Esophagus (tissue), 2 donors: Measurements from ENCODE around the gene SLC22A12. TPM values are rescaled to one million over a fixed set of nuclear protein-coding genes. Genes with fewer than 3 reads are reported as not detected.

Source experiments
- H3K27ac ChIP-seq, 2 donors: one replicate each; pipeline ENCODE4 v1.5.1; 2013; ENCODE audit warnings: low read depth in 2 of 2, mild to moderate bottlenecking in 2 of 2, inconsistent platforms in 1 of 2, low read length in 1 of 2, moderate library complexity in 1 of 2
- H3K27me3 ChIP-seq, 2 donors: one replicate each; pipeline ENCODE4 v1.6.1; 2013; ENCODE audit warnings: low read length in 2 of 2, control low read depth in 1 of 2, mild to moderate bottlenecking in 1 of 2; ENCODE audit not compliant: insufficient read depth in 2 of 2, control insufficient read depth in 1 of 2
- H3K36me3 ChIP-seq, 2 donors: one replicate each; pipeline ENCODE4 v1.6.1; 2013; ENCODE audit warnings: low read length in 1 of 2; ENCODE audit not compliant: control insufficient read depth in 2 of 2, insufficient read depth in 2 of 2
- H3K4me1 ChIP-seq, 2 donors: one replicate each; pipeline ENCODE4 v1.6.1; 2013; ENCODE audit warnings: low read length in 1 of 2; ENCODE audit not compliant: control insufficient read depth in 2 of 2, insufficient read depth in 2 of 2
- H3K4me3 ChIP-seq, 2 donors: one replicate each; pipeline ENCODE4 v1.5.1; 2013; ENCODE audit warnings: low read length in 2 of 2, mild to moderate bottlenecking in 2 of 2, low read depth in 1 of 2, moderate library complexity in 1 of 2
- H3K9me3 ChIP-seq, 2 donors: one replicate each; pipeline ENCODE4 v1.6.1; 2013; ENCODE audit warnings: mild to moderate bottlenecking in 2 of 2, low read depth in 1 of 2, low read length in 1 of 2, moderate library complexity in 1 of 2; ENCODE audit not compliant: control insufficient read depth in 2 of 2, insufficient read depth in 1 of 2
- WGBS, 2 donors: extraction: QIAGEN DNeasy Blood & Tissue Kit; methylation state at CpG; one replicate each; pipeline ENCODE4 v1.1.7; 2013; 5-methylcytosine and 5-hydroxymethylcytosine counted together
- polyA plus RNA-seq, 2 donors: library from polyadenylated mRNA; stranded (reverse); fragments of 200-250 nt; gene quantifications; one replicate each; pipeline ENCODE4 v1.2.3, GENCODE V29; 2013
- donor health status: healthy with polysubstance abuse.
- donor health status: Bipolar disorder and iron deficiency.

Gene SLC22A12
- polyA plus RNA-seq, 2 donors = not detected

DNA sequence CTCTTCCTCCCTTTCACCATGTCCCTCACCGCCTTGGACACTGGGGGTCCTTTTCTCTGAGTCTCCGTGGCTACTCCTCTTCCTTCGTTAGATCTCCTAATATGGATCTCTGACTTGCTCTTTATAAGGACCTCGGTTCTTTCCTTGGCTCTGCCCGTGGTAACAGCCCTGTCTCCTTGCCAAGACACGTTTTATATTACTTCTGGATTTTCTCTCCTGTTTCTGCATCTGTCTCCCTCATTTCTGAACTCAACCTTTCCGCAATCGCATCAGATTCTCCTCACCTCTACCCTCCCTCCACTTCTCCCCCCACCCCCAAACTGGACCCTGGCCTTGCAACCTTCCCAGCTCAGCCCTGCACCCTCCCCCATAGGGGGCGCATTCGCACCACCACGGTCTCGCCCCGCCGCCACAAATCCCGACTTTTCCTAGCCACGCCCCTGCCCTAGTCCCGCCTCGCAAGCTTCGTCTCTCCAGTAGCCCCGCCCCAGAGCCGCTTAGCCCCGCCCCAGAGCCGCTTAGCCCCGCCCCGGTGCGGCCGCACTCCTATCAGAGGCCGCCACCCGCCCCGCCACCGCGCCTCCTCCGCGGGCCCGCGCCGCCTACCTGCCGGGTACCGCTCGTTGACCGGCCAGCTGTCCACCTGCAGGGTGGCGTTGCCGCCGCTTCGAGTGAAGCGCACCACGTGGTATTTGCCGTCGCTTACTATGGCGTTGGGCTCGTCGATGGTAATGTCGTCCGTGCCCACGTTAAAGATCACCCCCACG is 39.0 kb downstream of the SLC22A12 start:
- 49 to 52% methylated on average over 56 of the region's 56 CpGs for WGBS, 2 donors

DNA sequence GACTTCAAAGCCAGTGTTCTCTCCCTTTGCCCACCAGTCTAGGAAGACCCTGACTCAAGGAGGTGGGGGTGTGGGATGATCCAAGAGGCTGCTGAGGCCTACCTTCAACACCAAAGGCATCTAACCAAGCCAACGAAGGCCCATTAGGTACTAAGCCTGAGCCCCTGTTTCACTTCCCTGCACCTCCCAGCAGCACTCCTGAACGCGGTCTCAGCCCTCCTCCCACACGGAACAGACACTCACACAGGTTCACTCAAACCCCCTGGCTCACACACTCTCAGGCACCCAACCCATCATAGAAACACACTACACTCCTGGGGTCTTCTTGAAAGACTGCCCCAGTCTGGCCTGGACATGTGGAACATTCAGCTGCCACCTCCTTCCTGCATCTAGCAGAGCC is 40.7 kb downstream of the SLC22A12 start:
- no peak overlapping the region for H3K27ac ChIP-seq
- WGBS, 2 donors = 66 to 88% methylated on average over 4 of the region's 4 CpGs
- H3K9me3 ChIP-seq = no peaks in the 10 kb centered on the region
- H3K4me1 ChIP-seq = no peaks in the 10 kb centered on the region
- H3K27me3 ChIP-seq = no peaks in the 10 kb centered on the region
- H3K36me3 ChIP-seq = no peaks in the 10 kb centered on the region
- H3K4me3 ChIP-seq = no peak overlapping the region

More for the DNA sequence above, 39.0 kb downstream of the SLC22A12 start:
- Histone ChIP-seq H3K27me3 (no peaks in the 10 kb centered on the region), H3K27ac (no peak overlapping the region), H3K4me3 (no peak overlapping the region), H3K36me3 (no peaks in the 10 kb centered on the region), H3K4me1 (no peaks in the 10 kb centered on the region), H3K9me3 (no peaks in the 10 kb centered on the region)

DNA sequence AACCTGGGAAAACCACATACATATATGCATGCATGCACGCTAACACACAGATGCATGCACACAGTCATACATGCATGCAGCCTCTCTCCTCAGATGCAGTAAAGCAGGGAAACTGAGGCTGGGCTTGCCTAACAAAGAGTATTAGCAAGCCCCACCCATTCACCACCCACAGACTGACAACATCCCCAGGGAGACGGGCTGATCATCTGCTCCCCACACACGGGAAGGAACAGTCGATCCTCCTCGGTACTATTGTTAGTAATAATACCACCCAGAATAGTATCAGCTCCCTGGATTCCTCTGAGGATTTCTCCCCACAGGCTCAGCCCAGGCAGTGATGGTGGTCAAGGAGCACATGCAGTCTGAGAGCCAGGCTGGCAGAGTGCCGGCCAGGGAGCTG is 41.2 kb downstream of the SLC22A12 start:
- Histone ChIP-seq H3K36me3 (no peaks in the 10 kb centered on the region), H3K4me1 (no peaks in the 10 kb centered on the region), H3K9me3 (no peaks in the 10 kb centered on the region), H3K27me3 (no peaks in the 10 kb centered on the region), H3K27ac (no peak overlapping the region), H3K4me3 (no peak overlapping the region)
- 75 to 87% methylated on average over 6 of the region's 6 CpGs for WGBS, 2 donors

DNA sequence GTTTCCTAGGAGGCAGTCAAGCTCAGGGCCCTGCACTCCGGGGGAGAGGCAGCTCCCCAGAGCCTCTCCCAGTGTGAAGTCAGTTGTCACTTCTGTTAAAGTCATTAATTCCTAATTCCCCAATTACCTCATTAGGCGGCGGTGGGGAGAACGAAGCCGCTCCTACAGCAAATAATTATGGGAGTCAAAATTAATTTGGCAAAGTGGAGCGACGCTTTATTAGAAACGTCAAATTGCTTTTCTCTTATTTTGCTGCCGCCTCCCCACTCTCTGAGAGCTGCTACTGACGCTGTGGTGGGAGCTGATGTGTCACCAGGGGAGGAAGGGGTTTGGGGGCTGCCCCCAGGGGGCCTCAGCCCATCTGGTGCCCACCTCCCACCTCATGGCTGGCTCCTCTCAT is 41.6 kb downstream of the SLC22A12 start:
- no peaks in the 10 kb centered on the region for H3K9me3 ChIP-seq
- no peaks in the 10 kb centered on the region for H3K36me3 ChIP-seq
- peaks cover 0 to under 1% of the 10 kb centered on the region in 2 donors for H3K4me1 ChIP-seq
- no peak overlapping the region for H3K27ac ChIP-seq
- 86 to 89% methylated on average over 10 of the region's 10 CpGs for WGBS, 2 donors
- H3K27me3 ChIP-seq = no peaks in the 10 kb centered on the region
- no peak overlapping the region for H3K4me3 ChIP-seq

DNA sequence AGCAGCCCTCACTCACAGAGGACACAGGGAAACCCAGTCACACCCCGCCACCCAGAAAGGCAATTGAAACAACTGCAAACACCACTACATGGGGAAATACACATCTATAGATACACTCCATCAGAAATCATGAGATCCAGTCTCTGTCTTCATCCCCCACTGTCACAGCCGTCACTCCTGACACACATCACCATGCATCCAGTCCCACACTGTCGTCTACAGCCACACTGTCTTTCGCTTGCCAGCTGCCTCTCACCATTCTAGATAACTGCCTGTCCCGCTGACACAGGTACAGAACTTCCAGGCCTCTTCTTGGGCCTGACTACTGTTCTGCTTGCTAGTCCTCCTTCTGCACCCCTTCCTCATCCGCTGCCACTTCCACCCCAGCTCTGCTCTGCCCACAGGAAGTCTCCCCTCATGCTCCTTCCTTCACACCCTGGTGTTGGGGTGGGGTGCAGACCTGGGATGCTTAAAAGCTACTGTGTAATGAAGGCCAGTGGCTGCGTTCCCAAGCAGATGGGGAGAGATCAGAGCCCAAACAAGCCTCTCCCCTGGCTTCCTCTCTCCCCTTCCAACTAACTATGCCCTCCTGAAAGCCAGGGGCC is 42.6 kb downstream of the SLC22A12 start:
- no peaks in the 10 kb centered on the region for H3K9me3 ChIP-seq
- H3K4me1 ChIP-seq = peaks cover 0 to 2% of the 10 kb centered on the region in 2 donors
- no peaks in the 10 kb centered on the region for H3K27me3 ChIP-seq

DNA sequence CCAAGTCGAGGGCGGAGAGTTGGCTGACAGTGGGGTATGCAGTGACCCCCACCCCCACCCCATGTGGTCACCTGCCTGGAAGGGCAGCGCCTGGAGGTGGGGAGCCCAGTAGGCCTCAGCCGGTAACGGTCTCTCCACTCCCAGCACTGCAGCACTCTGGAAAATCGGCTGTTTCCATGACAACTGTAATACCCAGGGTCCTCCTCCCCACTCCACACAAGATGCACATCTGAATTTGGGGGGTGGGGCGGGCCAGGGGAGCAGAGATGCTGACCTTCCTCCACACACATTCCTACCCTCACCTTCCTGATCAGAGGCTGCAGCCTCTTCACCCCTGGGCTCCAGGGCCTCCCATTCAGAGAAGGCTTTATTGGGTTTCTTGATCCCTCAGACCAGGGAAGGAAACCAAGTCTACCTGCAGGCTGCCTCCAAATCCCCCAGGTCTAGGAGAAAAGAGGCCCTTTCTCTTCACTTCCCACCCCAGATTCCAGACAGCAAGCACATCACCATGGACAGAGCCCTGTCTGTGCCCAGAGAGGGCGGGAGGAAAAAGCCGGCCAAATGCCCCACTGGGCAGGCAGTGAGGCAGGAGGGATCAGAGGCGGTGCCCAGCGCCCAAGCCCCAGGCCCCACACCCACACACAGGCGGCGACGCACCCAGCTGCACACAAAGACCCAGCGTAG is 46.5 kb downstream of the SLC22A12 start:
- peaks cover 0 to 2% of the 10 kb centered on the region in 2 donors for H3K9me3 ChIP-seq
- no peak overlapping the region for H3K4me3 ChIP-seq
- WGBS, 2 donors = 53 to 55% methylated on average over 15 of the region's 15 CpGs
- H3K4me1 ChIP-seq = peaks cover 0 to 2% of the 10 kb centered on the region in 2 donors
- peaks cover 6% of the 10 kb centered on the region in 2 donors for H3K27me3 ChIP-seq
- no peak overlapping the region for H3K27ac ChIP-seq
- H3K36me3 ChIP-seq = no peaks in the 10 kb centered on the region

More for the DNA sequence above, 42.6 kb downstream of the SLC22A12 start:
- H3K36me3 ChIP-seq = no peaks in the 10 kb centered on the region
- 80 to 82% methylated on average over 7 of the region's 7 CpGs for WGBS, 2 donors
- H3K4me3 ChIP-seq = no peak overlapping the region
- no peak overlapping the region for H3K27ac ChIP-seq

DNA sequence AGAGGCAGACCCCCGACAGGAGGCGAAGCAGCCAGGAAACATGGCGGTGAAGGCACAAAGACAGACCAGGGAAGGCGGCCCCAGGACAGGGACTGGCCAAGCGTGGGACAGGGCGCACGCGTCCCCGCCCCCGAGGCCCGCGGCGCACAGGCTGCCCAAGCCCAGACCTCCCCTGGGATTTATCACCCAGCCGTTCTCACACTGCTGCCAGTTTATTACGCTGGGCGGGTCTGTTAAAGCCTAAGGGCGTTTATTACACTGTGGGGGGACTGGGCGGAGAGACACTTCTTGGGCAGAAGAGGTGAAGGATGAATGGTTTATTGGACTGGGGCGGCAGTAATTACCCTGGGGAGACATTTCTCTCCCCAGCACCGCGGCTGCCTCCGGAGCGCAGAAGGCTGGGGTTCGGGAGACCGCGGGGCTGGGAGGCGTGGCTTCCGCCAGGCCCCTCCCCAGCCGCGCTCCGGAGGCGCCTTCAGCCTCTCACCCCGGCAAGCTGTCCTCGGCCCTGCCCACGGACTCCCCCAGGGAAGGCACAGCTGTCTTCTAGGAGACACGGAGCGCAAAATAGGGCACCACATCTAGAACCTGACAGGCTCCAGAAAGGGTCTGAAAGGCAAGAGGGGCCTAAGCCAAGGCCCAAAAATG is 47.1 kb downstream of the SLC22A12 start:
- Histone ChIP-seq H3K4me3 (no peak overlapping the region), H3K9me3 (peaks cover 0 to 2% of the 10 kb centered on the region in 2 donors), H3K27ac (no peak overlapping the region), H3K27me3 (peaks cover 6 to 12% of the 10 kb centered on the region in 2 donors), H3K4me1 (peaks cover 0 to 2% of the 10 kb centered on the region in 2 donors), H3K36me3 (no peaks in the 10 kb centered on the region)
- WGBS, 2 donors = 24 to 26% methylated on average over 36 to 37 of the region's 37 CpGs

DNA sequence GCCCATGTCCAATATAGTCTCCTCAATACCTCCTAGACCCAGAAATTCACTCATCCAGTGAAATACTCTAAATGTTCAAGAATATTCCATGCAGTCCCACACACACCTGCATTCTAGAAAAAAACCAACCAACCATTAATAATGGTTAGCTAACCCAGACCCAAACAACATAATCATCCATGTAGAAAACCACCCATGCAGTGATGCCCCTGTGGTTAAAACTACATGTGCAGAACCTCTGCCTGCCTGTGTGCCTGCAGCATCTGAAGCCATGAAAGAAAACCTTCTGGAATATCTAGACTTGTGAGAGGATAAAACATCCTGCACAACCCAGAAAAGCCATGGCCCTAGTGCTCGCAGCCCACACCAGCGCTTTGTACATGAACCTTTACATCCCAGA is 47.8 kb downstream of the SLC22A12 start:
- H3K4me3 ChIP-seq = no peak overlapping the region
- 93 to 94% methylated on average over 2 of the region's 2 CpGs for WGBS, 2 donors
- H3K9me3 ChIP-seq = peaks cover 0 to 2% of the 10 kb centered on the region in 2 donors
- peaks cover 6 to 12% of the 10 kb centered on the region in 2 donors for H3K27me3 ChIP-seq
- no peaks in the 10 kb centered on the region for H3K36me3 ChIP-seq
- H3K4me1 ChIP-seq = peaks cover 0 to 3% of the 10 kb centered on the region in 2 donors
- no peak overlapping the region for H3K27ac ChIP-seq

DNA sequence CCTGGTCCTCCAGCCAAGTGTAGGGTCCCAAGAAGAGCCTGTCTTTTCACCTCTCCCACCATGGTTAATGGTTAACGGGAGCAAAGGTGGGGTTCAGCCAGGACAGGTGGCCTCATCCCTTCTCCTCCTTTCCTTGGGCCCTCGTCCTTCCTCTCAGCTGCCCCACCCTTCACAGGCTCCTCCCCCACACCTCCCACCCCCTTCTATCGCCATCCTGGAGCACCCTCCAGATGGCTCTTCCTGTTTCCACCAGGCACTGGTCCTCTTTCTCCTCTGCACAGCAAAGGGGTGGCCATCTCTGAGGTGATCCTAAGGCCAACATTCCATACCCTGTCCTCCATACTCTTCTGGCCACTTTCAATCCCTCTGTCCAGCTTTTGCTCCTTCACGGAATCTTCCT is 48.9 kb downstream of the SLC22A12 start:
- H3K27me3 ChIP-seq = peaks cover 13 to 16% of the 10 kb centered on the region in 2 donors
- WGBS, 2 donors = 66 to 70% methylated on average over 4 of the region's 4 CpGs
- peaks cover 0 to 5% of the 10 kb centered on the region in 2 donors for H3K4me1 ChIP-seq
- H3K4me3 ChIP-seq = no peak overlapping the region
- peaks cover 0 to 2% of the 10 kb centered on the region in 2 donors for H3K9me3 ChIP-seq
- no peak overlapping the region for H3K27ac ChIP-seq
- no peaks in the 10 kb centered on the region for H3K36me3 ChIP-seq
